IMR-90 (cell line): Measurements from ENCODE around the gene SCN1B. TPM values are rescaled to one million over a fixed set of nuclear protein-coding genes. Genes with fewer than 3 reads are reported as not detected.

Experiments used
- ATAC-seq: fragments of 200-7000 bp; cut with Tn5 transposase; 2 replicates; pipeline ENCODE4 v1.9.1; 2020; ENCODE audit warnings: low read depth, mild to moderate bottlenecking, moderate library complexity
- BruUV-seq: library from RNA; stranded (reverse); fragments of 400-500 nt; replicated peaks from 2 replicates; lab custom pipeline; 2021; lab: Mats Ljungman, UMichigan
- CTCF ChIA-PET: fragments of 300-600 bp; formaldehyde crosslinking; extraction: SDS; loops from one replicate; lab custom pipeline; 2021; ENCODE audit warnings: antibody characterized with exemption; lab: Yijun Ruan, JAX
- POLR2A ChIA-PET: fragments of 300-600 bp; sonication (Branson Sonifier 250); formaldehyde crosslinking; loops from one replicate; lab custom pipeline; 2022; ENCODE audit warnings: antibody characterized with exemption; ENCODE audit not compliant: unreplicated experiment; lab: Charles Lee
- DNase-seq: peaks from one replicate; pipeline ENCODE4 v3.0.0; 2013
- H2AFZ ChIP-seq: replicated peaks from 2 replicates; pipeline ENCODE3; 2013; ENCODE audit warnings: low read length, mild to moderate bottlenecking; ENCODE audit not compliant: poor library complexity
- H2AK5ac ChIP-seq: 2 replicates; pipeline ENCODE4 v1.6.1; 2013; ENCODE audit warnings: low read depth, low read length, inconsistent platforms
- H2AK9ac ChIP-seq: replicated peaks from 2 replicates; pipeline ENCODE3; 2013; ENCODE audit warnings: mild to moderate bottlenecking, low read depth, low read length, moderate library complexity; ENCODE audit not compliant: poor library complexity
- H2BK120ac ChIP-seq: 2 replicates; pipeline ENCODE4 v1.6.1; 2013; ENCODE audit warnings: low read depth, low read length, inconsistent platforms
- H2BK15ac ChIP-seq: 3 replicates; pipeline ENCODE4 v1.6.1; 2013; ENCODE audit warnings: low read depth, low read length, inconsistent platforms
- H2BK20ac ChIP-seq: 2 replicates; pipeline ENCODE4 v1.6.1; 2013; ENCODE audit warnings: low read depth, mild to moderate bottlenecking, inconsistent platforms, low read length, moderate library complexity
- H2BK5ac ChIP-seq: 2 replicates; pipeline ENCODE4 v1.6.1; 2013; ENCODE audit warnings: mild to moderate bottlenecking, low read depth, low read length, inconsistent platforms; ENCODE audit not compliant: poor library complexity, severe bottlenecking
- H3K14ac ChIP-seq: replicated peaks from 2 replicates; pipeline ENCODE4 v1.6.1; 2013; ENCODE audit warnings: low read depth, low read length, inconsistent platforms
- H3K18ac ChIP-seq: 2 replicates; pipeline ENCODE4 v1.6.1; 2013; ENCODE audit warnings: low read depth, low read length, control low read depth
- H3K23ac ChIP-seq: 2 replicates; pipeline ENCODE4 v1.6.1; 2013; ENCODE audit warnings: low read depth, low read length, inconsistent platforms
- H3K27ac ChIP-seq: 2 replicates; pipeline ENCODE4 v1.5.1; 2013; ENCODE audit warnings: mild to moderate bottlenecking, control low read depth, low read length; ENCODE audit not compliant: insufficient read depth
- H3K27me3 ChIP-seq: 2 replicates; pipeline ENCODE4 v1.6.1; 2013; ENCODE audit warnings: low read length; ENCODE audit not compliant: control insufficient read depth, insufficient read depth
- H3K36me3 ChIP-seq: 2 replicates; pipeline ENCODE4 v1.6.1; 2013; ENCODE audit warnings: low read length, mixed read lengths; ENCODE audit not compliant: control insufficient read depth, insufficient read depth
- H3K4ac ChIP-seq: 2 replicates; pipeline ENCODE4 v1.6.1; 2013; ENCODE audit warnings: low read depth, low read length, inconsistent platforms
- H3K4me1 ChIP-seq: 2 replicates; pipeline ENCODE4 v1.6.1; 2013; ENCODE audit warnings: low read length, mixed read lengths; ENCODE audit not compliant: control insufficient read depth, insufficient read depth
- H3K4me2 ChIP-seq: 2 replicates; pipeline ENCODE4 v1.6.1; 2013; ENCODE audit warnings: low read depth, mild to moderate bottlenecking, control low read depth, low read length, moderate library complexity
- H3K4me3 ChIP-seq: 2 replicates; pipeline ENCODE4 v1.5.1; 2013; ENCODE audit warnings: low read depth, mild to moderate bottlenecking, control low read depth, low read length, moderate library complexity; ENCODE audit not compliant: insufficient read depth
- H3K56ac ChIP-seq: 2 replicates; pipeline ENCODE4 v1.6.1; 2013; ENCODE audit warnings: low read length, inconsistent platforms; ENCODE audit not compliant: insufficient read depth; ENCODE audit errors: extremely low read depth
- H3K79me1 ChIP-seq, 2 experiments: 2 replicates each; pipeline ENCODE4 v1.6.1; 2013; ENCODE audit warnings: low read length in 2 of 2, inconsistent platforms in 1 of 2, low read depth in 1 of 2
- H3K9ac ChIP-seq: 2 replicates; pipeline ENCODE4 v1.6.1; 2013; ENCODE audit warnings: low read depth, low read length, control low read depth
- H3K9me1 ChIP-seq: 2 replicates; pipeline ENCODE4 v1.6.1; 2013; ENCODE audit warnings: low read length, inconsistent platforms; ENCODE audit not compliant: insufficient read depth
- H3K9me3 ChIP-seq: 2 replicates; pipeline ENCODE4 v1.6.1; 2013; ENCODE audit warnings: low read length; ENCODE audit not compliant: control insufficient read depth, insufficient read depth
- H4K20me1 ChIP-seq: 2 replicates; pipeline ENCODE4 v1.6.1; 2013; ENCODE audit warnings: low read length, inconsistent platforms; ENCODE audit not compliant: insufficient read depth
- H4K5ac ChIP-seq: 2 replicates; pipeline ENCODE4 v1.6.1; 2013; ENCODE audit warnings: mild to moderate bottlenecking, low read depth, low read length, control low read depth
- H4K8ac ChIP-seq, 2 experiments: 2 replicates each; pipeline ENCODE4 v1.6.1; 2013; ENCODE audit warnings: low read depth in 2 of 2, low read length in 2 of 2, control low read depth in 1 of 2, inconsistent platforms in 1 of 2
- H4K91ac ChIP-seq: 2 replicates; pipeline ENCODE4 v1.6.1; 2013; ENCODE audit warnings: low read depth, low read length, inconsistent platforms; ENCODE audit not compliant: insufficient read depth
- CHD1 ChIP-seq: IDR thresholded peaks from 2 replicates; pipeline ENCODE4 v1.6.1; 2012; ENCODE audit warnings: low read depth, low read length, improper control_type of control experiment
- CTCF ChIP-seq: conservative IDR thresholded peaks from 2 replicates; pipeline ENCODE4 v1.5.1; 2012; ENCODE audit warnings: mild to moderate bottlenecking, low read depth, low read length, improper control_type of control experiment
- ELK1 ChIP-seq: fragments of 150-350 bp; IDR thresholded peaks from 2 replicates; pipeline ENCODE4 v1.6.1; 2016; ENCODE audit warnings: low read depth, mild to moderate bottlenecking, low read length, moderate library complexity, borderline replicate concordance
- MAFK ChIP-seq: IDR thresholded peaks from 2 replicates; pipeline ENCODE4 v1.6.1; 2012; ENCODE audit warnings: low read depth, low read length, improper control_type of control experiment
- MAZ ChIP-seq: IDR thresholded peaks from 2 replicates; pipeline ENCODE4 v1.6.1; 2012; ENCODE audit warnings: low read depth, mild to moderate bottlenecking, low read length, improper control_type of control experiment, moderate library complexity, borderline replicate concordance
- MXI1 ChIP-seq: IDR thresholded peaks from 2 replicates; pipeline ENCODE4 v1.6.1; 2012; ENCODE audit warnings: low read depth, mild to moderate bottlenecking, low read length, moderate library complexity, borderline replicate concordance
- NFE2L2 ChIP-seq: fragments of 150-350 bp; IDR thresholded peaks from 2 replicates; pipeline ENCODE4 v1.6.1; 2016; ENCODE audit warnings: low read depth, mild to moderate bottlenecking, low read length
- POLR2A ChIP-seq: IDR thresholded peaks from 2 replicates; pipeline ENCODE4 v1.6.1; 2012; ENCODE audit warnings: mild to moderate bottlenecking, low read depth, low read length
- RAD21 ChIP-seq: IDR thresholded peaks from 2 replicates; pipeline ENCODE4 v1.6.1; 2012; ENCODE audit warnings: low read length, improper control_type of control experiment
- RFX5 ChIP-seq: IDR thresholded peaks from 2 replicates; pipeline ENCODE4 v1.8.0; 2012; ENCODE audit warnings: low read depth, mild to moderate bottlenecking, low read length, moderate library complexity
- SMC3 ChIP-seq: fragments of 150-350 bp; IDR thresholded peaks from 2 replicates; pipeline ENCODE4 v1.6.1; 2016; ENCODE audit warnings: low read depth, mild to moderate bottlenecking, antibody characterized with exemption, low read length, moderate library complexity
- USF2 ChIP-seq: fragments of 150-350 bp; IDR thresholded peaks from 2 replicates; pipeline ENCODE4 v1.6.1; 2017; ENCODE audit warnings: mild to moderate bottlenecking, antibody characterized with exemption, low read length, low read depth
- WGBS, 2 experiments: methylation state at CpG; one replicate each; pipeline versions ENCODE4 v1.1.5 to v1.1.7; 2013; ENCODE audit warnings: missing lambda C conversion rate in 2 of 2; ENCODE audit not compliant: insufficient read length in 1 of 2; ENCODE audit errors: extremely low coverage in 2 of 2; 5-methylcytosine and 5-hydroxymethylcytosine counted together
- dilution Hi-C: fragments of 300-500 bp; cut with HindIII; formaldehyde crosslinking; loops from one replicate; pipeline ENCODE4 v1.14.3; 2018; ENCODE audit warnings: low sequenced_read_pairs; ENCODE audit not compliant: unreplicated experiment
- in situ Hi-C: fragments of 300-500 bp; cut with MboI; formaldehyde crosslinking; loops from 3 replicates; pipeline ENCODE4 v1.14.3; 2019; ENCODE audit warnings: low sequenced_read_pairs, inconsistent platforms, mixed read lengths
- intact Hi-C: fragments of 100-400 bp; cut with micrococcal nuclease; formaldehyde crosslinking; loops from 2 replicates; pipeline ENCODE4 v1.10.0; 2022
- polyA plus RNA-seq, 3 experiments: library from polyadenylated mRNA; depleted of rRNA; stranded (reverse); fragments of >200 nt; gene quantifications; 2 replicates each; pipeline ENCODE4 v1.2.3, GENCODE V29; 2012; ENCODE audit warnings: low replicate concordance in 1 of 3
- total RNA-seq: library from RNA; depleted of rRNA; stranded (reverse); fragments of >200 nt; gene quantifications from 2 replicates; pipeline ENCODE4 v1.2.3, GENCODE V29; 2012

Gene SCN1B
- total and polyA plus RNA-seq, 2 of the 4 experiments (the other 2 are of a cell fraction), result 2.0 to 9.6 TPM

- Histone ChIP-seq H3K56ac (no peak overlapping the region), H2AK5ac (no peak overlapping the region), H3K4me3 (no peak overlapping the region), H2BK20ac (no peak overlapping the region), H2AFZ (no peak overlapping the region), H3K36me3 (no peaks in the 10 kb centered on the region), H3K27ac (no peak overlapping the region), H3K14ac (no peak overlapping the region), H3K9me1 (no peaks in the 10 kb centered on the region), H2BK120ac (no peak overlapping the region), H3K27me3 (peaks cover 14% of the 10 kb centered on the region), H2BK15ac (no peak overlapping the region), H3K4me2 (no peak overlapping the region), H2BK5ac (no peak overlapping the region), H3K79me1 (no peaks in the 10 kb centered on the region), H3K23ac (no peak overlapping the region), H2AK9ac (no peak overlapping the region), H3K4me1 (peaks cover 5% of the 10 kb centered on the region; the same call in 1 of the 2 replicates), H4K20me1 (no peaks in the 10 kb centered on the region), H4K91ac (no peak overlapping the region), H3K18ac (no peak overlapping the region), H3K9me3 (no peaks in the 10 kb centered on the region), H3K9ac (no peak overlapping the region), H3K4ac (no peak overlapping the region), H4K5ac (no peak overlapping the region), H4K8ac (no peak overlapping the region)
- dilution Hi-C loops, result no loop called here
- intact Hi-C loops, result loop anchor here (1.0 to 2.0 kb wide), 2 partner anchors 46 to 91 kb away; partner anchors contain the start of gene LGI4
- 100% methylated on average over 1 of the region's 14 CpGs; no CpG with 5 or more reads in 1 of the 2 experiments for WGBS, 2 experiments
- ChIA-PET POLR2A (no interaction called here), CTCF (interaction anchor here (0.6 to 1.5 kb wide), 9 partner anchors 12 to 98 kb away, joined by 3 to 6 read pairs (median 3); partner anchors contain the start of gene GRAMD1A)
- DNase-seq (no peak), ATAC-seq (no peak)
- in situ Hi-C loops, result no loop called here
- TF ChIP-seq RFX5 (no peak), ELK1 (no peak), MAZ (no peak), POLR2A (no peak), SMC3 (no peak), MXI1 (no peak), MAFK (no peak), CTCF (no peak), NFE2L2 (no peak), RAD21 (no peak), CHD1 (no peak), USF2 (no peak)
- no TSS peak for BruUV-seq
These were observed 13.6 kb downstream of the SCN1B start for GRCh38 chr19:35043906-35044305.
